ENCODE data around the gene SLC25A27.

- no peak for TF ChIP-seq POLR2A (IDR thresholded peaks at IDR 0.05)
- no peak for TF ChIP-seq CTCF (IDR thresholded peaks at IDR 0.05)
- no peak for TF ChIP-seq POLR2AphosphoS5 (IDR thresholded peaks at IDR 0.05)
Measured at GRCh38 chr6:46652232-46652602, 558 bp upstream of the SLC25A27 start.
